ENCODE results near the gene FBXL20. TPM values are rescaled to one million over a fixed set of nuclear protein-coding genes. Genes with fewer than 3 reads are reported as not detected.
"Not testable (repeated sequence)": the region's sequence is repeated elsewhere in the genome, so short reads cannot be mapped to it uniquely, and the experiment has no call there.

The FBXL20 gene
- total and polyA plus RNA-seq, 4 donors: 1.6 to 8.4 (median 5.2) TPM

DNA sequence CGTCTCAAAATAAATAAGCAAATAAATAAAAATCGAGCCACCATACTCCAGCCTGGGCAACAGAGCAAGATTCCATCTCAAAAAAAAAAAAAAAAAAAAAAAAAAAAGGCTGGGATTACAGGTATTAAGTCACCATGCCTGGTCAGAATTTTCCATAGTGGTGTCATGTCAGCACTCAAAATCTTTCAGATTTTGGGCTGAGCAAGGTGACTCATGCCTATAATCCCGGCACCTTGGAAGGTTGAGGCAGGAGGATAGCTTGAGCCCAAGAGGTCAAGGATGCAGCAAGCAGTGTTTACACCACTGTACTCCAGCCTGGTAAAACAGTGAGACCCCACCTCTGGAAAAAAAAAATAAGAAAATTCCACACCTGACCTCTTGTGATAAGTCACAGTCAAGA, 52.2 kb downstream of the FBXL20 start:
- no peak for DNase-seq (ENCODE audit: low spot score)
- no peak overlapping the region for H3K27ac ChIP-seq (ENCODE audit: low read depth in 1 of 2, low read length in 2 of 2)
- WGBS: 90% methylated on average over 3 of the region's 3 CpGs
- H3K9ac ChIP-seq (ENCODE audit: low read depth in 1 of 2, low read length in 2 of 2): no peak overlapping the region
- no peaks in the 10 kb centered on the region for H3K36me3 ChIP-seq (ENCODE audit: control insufficient read depth in 4 of 4, insufficient read depth in 3 of 4, low read depth in 1 of 4, low read length in 3 of 4)
- no peak overlapping the region for H3K4me3 ChIP-seq (ENCODE audit: low read depth in 1 of 3, low read length in 3 of 3)
- peaks cover 0 to 6% (median 0%) of the 10 kb centered on the region in 4 donors for H3K4me1 ChIP-seq (ENCODE audit: control insufficient read depth in 4 of 4, insufficient read depth in 4 of 4, low read length in 3 of 4)
- H3K27me3 ChIP-seq (ENCODE audit: control insufficient read depth in 4 of 4, insufficient read depth in 4 of 4, low read length in 3 of 4): no peaks in the 10 kb centered on the region
- no peaks in the 10 kb centered on the region for H3K9me3 ChIP-seq (ENCODE audit: control insufficient read depth in 4 of 4, low read length in 3 of 4)
- TF ChIP-seq YY1 (IDR thresholded peaks at IDR 0.05): no peak
- TF ChIP-seq RAD21 (IDR thresholded peaks at IDR 0.05): no peak
- no peak for TF ChIP-seq NR2F2 (IDR thresholded peaks at IDR 0.05)
- no peak for TF ChIP-seq GABPA (IDR thresholded peaks at IDR 0.05 in 1 of 2, conservative IDR thresholded peaks at IDR 0.05 in 1 of 2)
- TF ChIP-seq FOXA2 (IDR thresholded peaks at IDR 0.05): no peak
- TF ChIP-seq HNF4G (IDR thresholded peaks at IDR 0.05): no peak
- no peak for TF ChIP-seq JUND (IDR thresholded peaks at IDR 0.05)

DNA sequence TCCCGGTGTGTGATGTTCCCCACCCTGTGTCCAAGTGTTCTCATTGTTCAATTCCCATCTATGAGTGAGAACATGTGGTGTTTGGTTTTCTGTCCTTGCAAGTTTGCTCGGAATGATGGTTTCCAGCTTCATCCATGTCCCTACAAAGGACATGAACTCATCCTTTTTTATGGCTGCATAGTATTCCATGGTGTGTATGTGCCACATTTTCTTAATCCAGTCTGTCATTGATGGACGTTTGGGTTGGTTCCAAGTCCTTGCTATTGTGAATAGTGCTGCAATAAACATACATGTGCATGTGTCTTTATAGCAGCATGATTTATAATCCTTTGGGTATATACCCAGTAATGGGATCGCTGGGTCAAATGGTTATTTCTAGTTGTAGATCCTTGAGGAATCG, 54.6 kb downstream of the FBXL20 start:
- not testable (repeated sequence) for H3K27me3 ChIP-seq (ENCODE audit: control insufficient read depth in 4 of 4, insufficient read depth in 4 of 4, low read length in 3 of 4); DNase-seq (ENCODE audit: low spot score); H3K9me3 ChIP-seq (ENCODE audit: control insufficient read depth in 4 of 4, low read length in 3 of 4); H3K27ac ChIP-seq (ENCODE audit: low read depth in 1 of 2, low read length in 2 of 2); H3K4me1 ChIP-seq (ENCODE audit: control insufficient read depth in 4 of 4, insufficient read depth in 4 of 4, low read length in 3 of 4); H3K4me3 ChIP-seq (ENCODE audit: low read depth in 1 of 3, low read length in 3 of 3); H3K36me3 ChIP-seq (ENCODE audit: control insufficient read depth in 4 of 4, insufficient read depth in 3 of 4, low read depth in 1 of 4, low read length in 3 of 4); H3K9ac ChIP-seq (ENCODE audit: low read depth in 1 of 2, low read length in 2 of 2)
- 94% methylated on average over 5 of the region's 5 CpGs for WGBS

DNA sequence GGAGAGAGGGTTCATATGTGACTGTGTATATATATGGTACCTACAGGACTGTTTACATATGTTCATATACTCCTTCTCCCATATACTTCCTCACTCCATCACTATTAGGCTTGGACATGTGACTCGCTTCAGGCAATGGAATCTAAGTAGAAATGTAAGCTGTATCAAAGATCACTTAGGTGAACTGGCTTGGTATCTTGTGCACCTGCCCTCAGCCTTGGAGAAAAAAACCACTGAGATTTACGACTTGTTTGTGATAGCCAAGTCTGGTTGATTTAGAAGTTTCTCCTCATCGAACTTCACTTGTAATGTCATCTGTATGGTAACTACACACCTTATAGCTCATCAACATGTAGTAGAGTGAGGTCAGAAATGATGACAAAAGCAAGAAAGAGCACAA, 59.9 kb downstream of the FBXL20 start:
- DNase-seq (ENCODE audit: low spot score): no peak
- no peaks in the 10 kb centered on the region for H3K4me1 ChIP-seq (ENCODE audit: control insufficient read depth in 4 of 4, insufficient read depth in 4 of 4, low read length in 3 of 4)

GRCh38 chr17:39340731-39341130, 60.7 kb downstream of the FBXL20 start:
- no peak for DNase-seq (ENCODE audit: low spot score)
- Histone ChIP-seq H3K9me3 (ENCODE audit: control insufficient read depth in 4 of 4, low read length in 3 of 4) (no peaks in the 10 kb centered on the region), H3K27me3 (ENCODE audit: control insufficient read depth in 4 of 4, insufficient read depth in 4 of 4, low read length in 3 of 4) (no peaks in the 10 kb centered on the region), H3K4me1 (ENCODE audit: control insufficient read depth in 4 of 4, insufficient read depth in 4 of 4, low read length in 3 of 4) (no peaks in the 10 kb centered on the region), H3K36me3 (ENCODE audit: control insufficient read depth in 4 of 4, insufficient read depth in 3 of 4, low read depth in 1 of 4, low read length in 3 of 4) (peaks cover 0 to 2% (median 0%) of the 10 kb centered on the region in 4 donors), H3K4me3 (ENCODE audit: low read depth in 1 of 3, low read length in 3 of 3) (no peak overlapping the region), H3K9ac (ENCODE audit: low read depth in 1 of 2, low read length in 2 of 2) (no peak overlapping the region), H3K27ac (ENCODE audit: low read depth in 1 of 2, low read length in 2 of 2) (no peak overlapping the region)
- TF ChIP-seq, protein P1, sequence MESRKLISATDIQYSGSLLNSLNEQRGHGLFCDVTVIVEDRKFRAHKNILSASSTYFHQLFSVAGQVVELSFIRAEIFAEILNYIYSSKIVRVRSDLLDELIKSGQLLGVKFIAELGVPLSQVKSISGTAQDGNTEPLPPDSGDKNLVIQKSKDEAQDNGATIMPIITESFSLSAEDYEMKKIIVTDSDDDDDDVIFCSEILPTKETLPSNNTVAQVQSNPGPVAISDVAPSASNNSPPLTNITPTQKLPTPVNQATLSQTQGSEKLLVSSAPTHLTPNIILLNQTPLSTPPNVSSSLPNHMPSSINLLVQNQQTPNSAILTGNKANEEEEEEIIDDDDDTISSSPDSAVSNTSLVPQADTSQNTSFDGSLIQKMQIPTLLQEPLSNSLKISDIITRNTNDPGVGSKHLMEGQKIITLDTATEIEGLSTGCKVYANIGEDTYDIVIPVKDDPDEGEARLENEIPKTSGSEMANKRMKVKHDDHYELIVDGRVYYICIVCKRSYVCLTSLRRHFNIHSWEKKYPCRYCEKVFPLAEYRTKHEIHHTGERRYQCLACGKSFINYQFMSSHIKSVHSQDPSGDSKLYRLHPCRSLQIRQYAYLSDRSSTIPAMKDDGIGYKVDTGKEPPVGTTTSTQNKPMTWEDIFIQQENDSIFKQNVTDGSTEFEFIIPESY (IDR thresholded peaks at IDR 0.05): no peak
- no peak for TF ChIP-seq NR2F2 (IDR thresholded peaks at IDR 0.05)
- no peak for TF ChIP-seq FOXA1 (IDR thresholded peaks at IDR 0.05)
- TF ChIP-seq HNF4A (conservative IDR thresholded peaks at IDR 0.05): no peak
- TF ChIP-seq GABPA (IDR thresholded peaks at IDR 0.05 in 1 of 2, conservative IDR thresholded peaks at IDR 0.05 in 1 of 2): no peak
- TF ChIP-seq HNF4G (IDR thresholded peaks at IDR 0.05): no peak
- TF ChIP-seq, protein P2, sequence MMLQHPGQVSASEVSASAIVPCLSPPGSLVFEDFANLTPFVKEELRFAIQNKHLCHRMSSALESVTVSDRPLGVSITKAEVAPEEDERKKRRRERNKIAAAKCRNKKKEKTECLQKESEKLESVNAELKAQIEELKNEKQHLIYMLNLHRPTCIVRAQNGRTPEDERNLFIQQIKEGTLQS (IDR thresholded peaks at IDR 0.05): no peak
- no peak for TF ChIP-seq EGR1 (IDR thresholded peaks at IDR 0.05; ENCODE audit: low read depth in 2 of 2)
- TF ChIP-seq YY1 (IDR thresholded peaks at IDR 0.05): no peak
- no peak for TF ChIP-seq SP1 (IDR thresholded peaks at IDR 0.05)

More for the DNA sequence above, 59.9 kb downstream of the FBXL20 start:
- Histone ChIP-seq H3K27ac (ENCODE audit: low read depth in 1 of 2, low read length in 2 of 2) (no peak overlapping the region), H3K4me3 (ENCODE audit: low read depth in 1 of 3, low read length in 3 of 3) (no peak overlapping the region), H3K9me3 (ENCODE audit: control insufficient read depth in 4 of 4, low read length in 3 of 4) (no peaks in the 10 kb centered on the region), H3K9ac (ENCODE audit: low read depth in 1 of 2, low read length in 2 of 2) (no peak overlapping the region), H3K27me3 (ENCODE audit: control insufficient read depth in 4 of 4, insufficient read depth in 4 of 4, low read length in 3 of 4) (no peaks in the 10 kb centered on the region), H3K36me3 (ENCODE audit: control insufficient read depth in 4 of 4, insufficient read depth in 3 of 4, low read depth in 1 of 4, low read length in 3 of 4) (peaks cover 0 to 2% (median 0%) of the 10 kb centered on the region in 4 donors)
- TF ChIP-seq FOXA2 (IDR thresholded peaks at IDR 0.05) (no peak), GABPA (IDR thresholded peaks at IDR 0.05 in 1 of 2, conservative IDR thresholded peaks at IDR 0.05 in 1 of 2) (no peak), TAF1 (conservative IDR thresholded peaks at IDR 0.05) (no peak), SP1 (IDR thresholded peaks at IDR 0.05) (no peak), NR2F2 (IDR thresholded peaks at IDR 0.05) (no peak), FOXA1 (IDR thresholded peaks at IDR 0.05) (no peak)
- TF ChIP-seq, protein P2 (IDR thresholded peaks at IDR 0.05): no peak
- TF ChIP-seq, protein P3, sequence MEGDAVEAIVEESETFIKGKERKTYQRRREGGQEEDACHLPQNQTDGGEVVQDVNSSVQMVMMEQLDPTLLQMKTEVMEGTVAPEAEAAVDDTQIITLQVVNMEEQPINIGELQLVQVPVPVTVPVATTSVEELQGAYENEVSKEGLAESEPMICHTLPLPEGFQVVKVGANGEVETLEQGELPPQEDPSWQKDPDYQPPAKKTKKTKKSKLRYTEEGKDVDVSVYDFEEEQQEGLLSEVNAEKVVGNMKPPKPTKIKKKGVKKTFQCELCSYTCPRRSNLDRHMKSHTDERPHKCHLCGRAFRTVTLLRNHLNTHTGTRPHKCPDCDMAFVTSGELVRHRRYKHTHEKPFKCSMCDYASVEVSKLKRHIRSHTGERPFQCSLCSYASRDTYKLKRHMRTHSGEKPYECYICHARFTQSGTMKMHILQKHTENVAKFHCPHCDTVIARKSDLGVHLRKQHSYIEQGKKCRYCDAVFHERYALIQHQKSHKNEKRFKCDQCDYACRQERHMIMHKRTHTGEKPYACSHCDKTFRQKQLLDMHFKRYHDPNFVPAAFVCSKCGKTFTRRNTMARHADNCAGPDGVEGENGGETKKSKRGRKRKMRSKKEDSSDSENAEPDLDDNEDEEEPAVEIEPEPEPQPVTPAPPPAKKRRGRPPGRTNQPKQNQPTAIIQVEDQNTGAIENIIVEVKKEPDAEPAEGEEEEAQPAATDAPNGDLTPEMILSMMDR (IDR thresholded peaks at IDR 0.05; ENCODE audit: low read depth, low read length, missing input control): no peak
- WGBS: 90% methylated on average over 3 of the region's 3 CpGs

All from liver (tissue), 9 donors.